WTC11 (cell line): ENCODE measurements around the gene AKR1A1. TPM values are rescaled to one million over a fixed set of nuclear protein-coding genes. Genes with fewer than 3 reads are reported as not detected.
A peak's percentile ranks its signal among the peaks of the same experiment; 100 is the strongest.
"Not testable (repeated sequence)": the region's sequence is repeated elsewhere in the genome, so short reads cannot be mapped to it uniquely, and the experiment has no call there.

ENCODE experiments used
- ATAC-seq: fragments of 200-7000 bp; cut with Tn5 transposase; 2 replicates; pipeline ENCODE4 v1.10.0; 2021; ENCODE audit warnings: mild to moderate bottlenecking, moderate library complexity
- CTCF ChIA-PET: fragments of 300-600 bp; sonication (Branson Sonifier 250); formaldehyde crosslinking; loops from one replicate; lab custom pipeline; 2021; ENCODE audit warnings: antibody characterized with exemption; lab: Charles Lee
- POLR2A ChIA-PET: fragments of 350-600 bp; sonication (Branson Sonifier 250); formaldehyde crosslinking; loops from one replicate; lab custom pipeline; 2021; ENCODE audit warnings: antibody characterized with exemption; lab: Charles Lee
- DNase-seq: peaks from one replicate; pipeline ENCODE4 v3.0.0; 2021; ENCODE audit warnings: low spot score
- H3K27ac Mint-ChIP-seq: 2 replicates; pipeline ENCODE4 v1.8.0; 2021; ENCODE audit warnings: mixed read lengths
- H3K27me3 Mint-ChIP-seq: 2 replicates; pipeline ENCODE4 v1.8.0; 2021; ENCODE audit warnings: low read depth, mild to moderate bottlenecking, moderate library complexity, mixed read lengths
- H3K36me3 Mint-ChIP-seq: 2 replicates; pipeline ENCODE4 v1.8.0; 2021; ENCODE audit warnings: mixed read lengths
- H3K4me1 Mint-ChIP-seq: 2 replicates; pipeline ENCODE4 v1.8.0; 2022; ENCODE audit warnings: mixed read lengths
- H3K4me3 Mint-ChIP-seq: 2 replicates; pipeline ENCODE4 v1.8.0; 2021; ENCODE audit warnings: mild to moderate bottlenecking, moderate library complexity, mixed read lengths
- H3K9me3 Mint-ChIP-seq: 2 replicates; pipeline ENCODE4 v1.8.0; 2021; ENCODE audit warnings: mixed read lengths
- AFF4 ChIP-seq: sonication (generic); formaldehyde crosslinking; IDR thresholded peaks from 2 replicates; pipeline ENCODE4 v1.8.1; 2023; ENCODE audit warnings: mild to moderate bottlenecking, missing genetic modification reagents, borderline replicate concordance
- ATF3 ChIP-seq: sonication (generic); formaldehyde crosslinking; conservative IDR thresholded peaks from 2 replicates; pipeline ENCODE4 v1.8.1; 2022; ENCODE audit warnings: mild to moderate bottlenecking, missing genetic modification reagents
- CBFB ChIP-seq: sonication (generic); formaldehyde crosslinking; IDR thresholded peaks from 2 replicates; pipeline ENCODE4 v1.8.1; 2022; ENCODE audit warnings: mild to moderate bottlenecking, low read depth, missing genetic modification reagents
- CREM ChIP-seq: sonication (generic); formaldehyde crosslinking; IDR thresholded peaks from 2 replicates; pipeline ENCODE4 v1.8.1; 2022; ENCODE audit warnings: mild to moderate bottlenecking, missing genetic modification reagents, moderate library complexity
- E2F5 ChIP-seq: sonication (generic); formaldehyde crosslinking; IDR thresholded peaks from 2 replicates; pipeline ENCODE4 v1.8.1; 2022; ENCODE audit warnings: mild to moderate bottlenecking, moderate library complexity, missing genetic modification reagents
- ETV6 ChIP-seq: sonication (generic); formaldehyde crosslinking; IDR thresholded peaks from 2 replicates; pipeline ENCODE4 v1.8.1; 2022; ENCODE audit warnings: mild to moderate bottlenecking, missing genetic modification reagents
- FOXJ3 ChIP-seq: sonication (generic); formaldehyde crosslinking; IDR thresholded peaks from 2 replicates; pipeline ENCODE4 v1.9.0; 2021; ENCODE audit warnings: missing genetic modification reagents, mild to moderate bottlenecking, borderline replicate concordance
- GABPB1 ChIP-seq: sonication (generic); formaldehyde crosslinking; IDR thresholded peaks from 2 replicates; pipeline ENCODE4 v1.8.1; 2023; ENCODE audit warnings: mild to moderate bottlenecking, missing genetic modification reagents
- HMGA2 ChIP-seq: fragments of 250-450 bp; sonication (Bioruptor Pico); IDR thresholded peaks from 2 replicates; pipeline ENCODE4 v1.4.0; 2021; ENCODE audit warnings: mild to moderate bottlenecking, moderate library complexity
- IRF1 ChIP-seq: sonication (generic); formaldehyde crosslinking; IDR thresholded peaks from 2 replicates; pipeline ENCODE4 v1.8.0; 2023; ENCODE audit warnings: missing genetic modification reagents
- NFYB ChIP-seq: sonication (generic); formaldehyde crosslinking; conservative IDR thresholded peaks from 2 replicates; pipeline ENCODE4 v1.8.0; 2022; ENCODE audit warnings: low read depth, missing genetic modification reagents
- PRDM15 ChIP-seq: sonication (generic); formaldehyde crosslinking; IDR thresholded peaks from 2 replicates; pipeline ENCODE4 v1.8.0; 2022; ENCODE audit warnings: missing genetic modification reagents
- SMAD4 ChIP-seq: sonication (generic); formaldehyde crosslinking; IDR thresholded peaks from 2 replicates; pipeline ENCODE4 v1.8.0; 2022; ENCODE audit warnings: mild to moderate bottlenecking, missing genetic modification reagents
- TEAD1 ChIP-seq: sonication (generic); formaldehyde crosslinking; IDR thresholded peaks from 2 replicates; pipeline ENCODE4 v1.8.0; 2022; ENCODE audit warnings: mild to moderate bottlenecking, missing genetic modification reagents
- ZNF396 ChIP-seq: fragments of 250-450 bp; sonication (Bioruptor Pico); IDR thresholded peaks from 2 replicates; pipeline ENCODE4 v1.8.0; 2021; ENCODE audit warnings: mild to moderate bottlenecking, moderate library complexity, borderline replicate concordance
- ZNF425 ChIP-seq: fragments of 250-450 bp; sonication (Bioruptor Pico); conservative IDR thresholded peaks from 2 replicates; pipeline ENCODE4 v1.9.0; 2021; ENCODE audit warnings: mild to moderate bottlenecking
- total RNA-seq: library from RNA; stranded (reverse); gene quantifications from 3 replicates; pipeline ENCODE4 v1.2.3, GENCODE V29; 2021

The AKR1A1 gene
- total RNA-seq, 1 experiment from 2014 or later, result 338 TPM

GRCh38 chr1:45518910-45519309 is 31.7 kb upstream of the AKR1A1 start:
- no peaks in the 10 kb centered on the region for H3K9me3 Mint-ChIP-seq
- POLR2A ChIA-PET, result interaction anchor here (0.9 to 2.4 kb wide), 2 partner anchors 11 to 32 kb away, joined by 4 to 16 read pairs; partner anchors contain the start of gene AKR1A1
- peaks cover 54% of the 10 kb centered on the region for H3K36me3 Mint-ChIP-seq
- H3K27me3 Mint-ChIP-seq, result no peaks in the 10 kb centered on the region
- H3K4me1 Mint-ChIP-seq, result peaks cover 33% of the 10 kb centered on the region
- H3K27ac Mint-ChIP-seq, result peak overlapping the region; percentile 87
- CTCF ChIA-PET, result interaction anchor here (1.1 kb wide), 1 partner anchor 19 kb away, joined by 4 read pairs; the partner anchor contains the start of genes CCDC163 and MMACHC
- DNase-seq, result no peak
- ATAC-seq, result no peak
- no peak for TF ChIP-seq AFF4 (CRISPR knock-in tag)
- no peak for TF ChIP-seq GABPB1 (CRISPR knock-in tag)
- no peak for TF ChIP-seq NFYB (CRISPR knock-in tag)
- TF ChIP-seq ZNF425 (CRISPR knock-in tag), result no peak
- TF ChIP-seq FOXJ3, result no peak
- no peak for TF ChIP-seq CREM (CRISPR knock-in tag)
- no peak for TF ChIP-seq CBFB (CRISPR knock-in tag)
- H3K4me3 Mint-ChIP-seq, result peak overlapping the region; percentile 95

GRCh38 chr1:45519774-45520173 is 30.9 kb upstream of the AKR1A1 start:
- H3K4me3 Mint-ChIP-seq, result peak overlapping the region; percentile 95
- ATAC-seq, DNase-seq, H3K27me3 Mint-ChIP-seq, CTCF ChIA-PET, H3K9me3 Mint-ChIP-seq: not testable (repeated sequence)
- POLR2A ChIA-PET, result interaction anchor here (2.4 to 2.7 kb wide), 2 partner anchors 20 to 32 kb away, joined by 16 read pairs; partner anchors contain the start of genes AKR1A1, CCDC163 and MMACHC
- peaks cover 34% of the 10 kb centered on the region for H3K4me1 Mint-ChIP-seq
- H3K27ac Mint-ChIP-seq, result peak overlapping the region; percentile 60; the same call in 1 of the 2 replicates
- peaks cover 46% of the 10 kb centered on the region for H3K36me3 Mint-ChIP-seq

- Mint-ChIP-seq H3K27ac (peak within 1 kb of the TSS; percentile 100), H3K4me1 (peaks cover 43% of the 10 kb centered on the region), H3K9me3 (no peaks in the 10 kb centered on the region), H3K36me3 (peaks cover 27% of the 10 kb centered on the region), H3K27me3 (no peaks in the 10 kb centered on the region), H3K4me3 (peak within 1 kb of the TSS; percentile 95)
- ChIA-PET POLR2A (interaction anchor here (0.6 to 2.7 kb wide), 28 partner anchors 9 to 781 kb away, joined by 3 to 27 read pairs (median 4); partner anchors contain the start of genes AKR1A1, CCDC163, GPBP1L1 and MMACHC), CTCF (interaction anchor here (0.5 to 2.0 kb wide), 5 partner anchors 9 to 218 kb away, joined by 3 to 6 read pairs (median 4); partner anchors contain the start of gene MMACHC)
- ATAC-seq (peak; percentile 89), DNase-seq (peak; percentile 98)
- TF ChIP-seq HMGA2 (CRISPR knock-in tag) (no peak), ETV6 (CRISPR knock-in tag) (peak; percentile 98), FOXJ3 (no peak), TEAD1 (peak; percentile 92), PRDM15 (peak; percentile 29; the same call in 1 of the 2 replicates), E2F5 (CRISPR knock-in tag) (no peak), ATF3 (CRISPR knock-in tag) (no peak), ZNF396 (CRISPR knock-in tag) (no peak), SMAD4 (CRISPR knock-in tag) (0 out of 2 replicates have a peak, but pooled peaks have one; percentile 21), IRF1 (CRISPR knock-in tag) (peak; percentile 96)
Observed at GRCh38 chr1:45521413-45522323, 29.0 kb upstream of the AKR1A1 start, which contains the start of gene PRDX1. Gene PRDX1 (minus strand): TSS chr1:45521884. CDS start chr1:45519043, 2,841 bp downstream.
